Adrenal gland (tissue), 5 donors: ENCODE results near the gene FCGR3B.
"Not testable (repeated sequence)": the region's sequence is repeated elsewhere in the genome, so short reads cannot be mapped to it uniquely, and the experiment has no call there.

Source experiments
- CTCF ChIP-seq, 6 experiments: fragments of 450-650 bp in 4 of 6; fragments of 200-600 bp in 2 of 6; sonication (generic) in 1 of 6; IDR thresholded peaks; 1 replicate in 5 of 6; 2 replicates in 1 of 6; pipeline versions ENCODE4 v1.5.1 to v1.8.0; 2016 to 2021; ENCODE audit warnings: antibody characterized with exemption in 6 of 6, mild to moderate bottlenecking in 2 of 6, moderate library complexity in 1 of 6
- POLR2A ChIP-seq, 2 donors: fragments of 450-650 bp; IDR thresholded peaks; one replicate each; pipeline ENCODE4 v1.6.1; 2017; ENCODE audit warnings: antibody characterized with exemption in 2 of 2, mild to moderate bottlenecking in 2 of 2, moderate library complexity in 1 of 2
- donor health status: DM: no; HTN: no; CAD: no.

GRCh38 chr1:161658524-161658923 lies 27.5 kb upstream of the FCGR3B start:
- TF ChIP-seq CTCF, POLR2A (IDR thresholded peaks at IDR 0.05): not testable (repeated sequence)
